Ishikawa (cell line): Measurements from ENCODE around the gene C11orf65.

Experiments used
- CEBPB ChIP-seq: IDR thresholded peaks from 2 replicates; pipeline ENCODE4 v1.6.1; 2012
- CREB1 ChIP-seq: IDR thresholded peaks from 2 replicates; pipeline ENCODE4 v1.6.1; 2012; ENCODE audit warnings: low read depth
- EGR1 ChIP-seq: IDR thresholded peaks from 2 replicates; pipeline ENCODE4 v1.6.1; 2012
- EP300 ChIP-seq: IDR thresholded peaks from 2 replicates; pipeline ENCODE4 v1.6.1; 2012; ENCODE audit warnings: borderline replicate concordance
- FOXM1 ChIP-seq: IDR thresholded peaks from 2 replicates; pipeline ENCODE4 v1.6.1; 2012; ENCODE audit warnings: low read depth, borderline replicate concordance
- NFIC ChIP-seq: IDR thresholded peaks from 2 replicates; pipeline ENCODE4 v1.6.1; 2012
- RAD21 ChIP-seq: IDR thresholded peaks from 2 replicates; pipeline ENCODE4 v1.6.1; 2012; ENCODE audit warnings: low read depth
- TAF1 ChIP-seq: IDR thresholded peaks from 2 replicates; pipeline ENCODE4 v1.6.1; 2012; ENCODE audit warnings: low read depth, mild to moderate bottlenecking
- TCF12 ChIP-seq: IDR thresholded peaks from 2 replicates; pipeline ENCODE4 v1.6.1; 2012; ENCODE audit warnings: low read depth
- TEAD4 ChIP-seq: IDR thresholded peaks from 2 replicates; pipeline ENCODE4 v1.6.1; 2012
- USF1 ChIP-seq: IDR thresholded peaks from 2 replicates; pipeline ENCODE4 v1.6.1; 2012
- YY1 ChIP-seq: IDR thresholded peaks from 2 replicates; pipeline ENCODE4 v1.6.1; 2012; ENCODE audit warnings: low read depth
- ZBTB7A ChIP-seq: IDR thresholded peaks from 2 replicates; pipeline ENCODE4 v1.6.1; 2012; ENCODE audit warnings: low read depth
- TF ChIP-seq, protein P1 (sequence below): IDR thresholded peaks from 2 replicates; pipeline ENCODE4 v1.6.1; 2012
- TF ChIP-seq, protein P2 (sequence below): IDR thresholded peaks from 2 replicates; pipeline ENCODE4 v1.6.1; 2012; ENCODE audit warnings: low read depth, mild to moderate bottlenecking

Gene C11orf65

DNA sequence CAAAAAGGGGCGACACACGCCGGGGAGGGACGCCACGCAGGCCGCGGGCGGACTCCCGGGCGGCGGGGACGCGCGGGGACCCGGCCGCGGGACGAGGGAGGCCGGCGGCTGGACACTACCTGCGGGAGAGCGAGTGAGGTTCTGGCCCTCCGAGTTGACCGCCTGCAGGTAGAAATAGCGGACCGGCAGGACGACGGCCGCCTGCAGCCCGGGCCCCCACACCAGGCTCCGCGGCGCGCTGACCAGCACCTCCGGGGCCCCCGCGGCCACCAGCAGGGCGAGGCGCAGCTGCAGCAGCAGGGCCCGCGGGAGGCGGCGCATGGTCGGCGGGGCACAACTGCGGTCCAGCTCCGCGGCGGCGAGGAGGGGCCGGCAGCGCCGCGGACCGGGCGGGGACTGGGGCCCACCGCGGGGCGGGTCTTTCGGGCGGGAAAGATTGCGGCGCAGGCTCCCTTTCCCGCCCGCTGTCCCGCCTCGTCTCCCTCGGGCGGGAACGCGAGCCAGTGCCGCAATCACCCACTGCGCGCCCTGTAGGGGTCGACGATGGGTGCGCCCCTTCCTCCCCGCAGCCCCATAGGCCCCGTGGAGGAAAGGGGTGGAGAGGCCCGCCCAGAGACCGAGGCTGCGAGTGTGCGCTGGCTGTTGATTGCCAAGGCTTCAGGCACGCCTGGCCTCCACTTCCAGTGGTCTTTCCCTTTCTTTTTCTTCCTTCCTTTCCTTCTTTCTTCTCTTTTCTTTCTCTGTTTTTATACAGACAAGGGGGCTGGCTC, 30.9 kb upstream of the C11orf65 start, which contains the start of gene POGLUT3:
POGLUT3 (minus strand) TSS at position 339 of the 770 bp plus-strand sequence; CDS start at position 321, 18 bp downstream.
- TF ChIP-seq FOXM1 (no peak), ZBTB7A (peak; percentile 94), TCF12 (no peak), RAD21 (no peak), USF1 (no peak)
- TF ChIP-seq, protein P1, sequence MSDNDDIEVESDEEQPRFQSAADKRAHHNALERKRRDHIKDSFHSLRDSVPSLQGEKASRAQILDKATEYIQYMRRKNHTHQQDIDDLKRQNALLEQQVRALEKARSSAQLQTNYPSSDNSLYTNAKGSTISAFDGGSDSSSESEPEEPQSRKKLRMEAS: peak; percentile 69

DNA sequence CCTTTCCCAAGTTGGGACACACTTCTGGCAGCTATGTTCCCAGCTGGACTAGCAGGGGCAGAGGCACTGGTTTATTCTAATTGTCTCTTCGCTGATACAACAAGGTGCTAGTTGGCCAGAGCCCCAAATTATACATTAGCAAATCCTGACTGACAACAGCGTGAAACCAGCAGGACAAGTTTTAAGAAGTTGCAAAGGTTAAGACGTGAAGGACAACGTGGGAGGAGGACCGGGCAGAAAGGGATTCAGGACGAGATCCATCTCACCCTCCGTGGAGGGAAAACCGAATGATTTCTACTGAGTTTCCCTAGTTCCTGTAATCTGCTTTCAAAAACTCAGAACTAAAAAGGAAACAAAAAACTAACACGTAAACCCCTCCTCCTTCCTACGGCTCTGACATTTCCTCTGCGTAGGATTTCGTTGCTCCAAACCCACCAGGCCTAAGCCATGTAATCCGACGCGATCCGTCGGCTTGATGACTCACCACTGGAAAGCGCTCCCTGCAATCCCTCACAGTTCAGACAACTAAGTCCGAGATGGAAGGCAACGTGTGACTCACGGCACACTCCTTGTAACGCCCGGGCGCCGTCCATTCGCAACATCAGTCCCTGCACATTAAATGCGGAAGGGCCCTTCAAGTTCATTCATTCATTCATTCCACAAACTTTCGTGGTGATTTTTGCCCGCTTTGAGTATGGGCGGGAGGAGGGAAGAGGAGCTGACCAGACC, 30.2 kb upstream of the C11orf65 start:
- TF ChIP-seq USF1 (peak; percentile 34), NFIC (peak; percentile 53), TAF1 (peak; percentile 62), RAD21 (0 out of 2 replicates have a peak, but pooled peaks have one; percentile 5), TCF12 (0 out of 2 replicates have a peak, but pooled peaks have one; percentile 14), ZBTB7A (no peak; the same call in 1 of the 2 replicates), EGR1 (peak; percentile 16; the same call in 1 of the 2 replicates), YY1 (0 out of 2 replicates have a peak, but pooled peaks have one; percentile 30), CREB1 (peak; percentile 69; the same call in 1 of the 2 replicates), CEBPB (no peak; the same call in 1 of the 2 replicates), EP300 (peak; percentile 49; the same call in 1 of the 2 replicates), FOXM1 (no peak), TEAD4 (peak; percentile 49; the same call in 1 of the 2 replicates)
- TF ChIP-seq, protein P1: peak; percentile 85
- TF ChIP-seq, protein P2, sequence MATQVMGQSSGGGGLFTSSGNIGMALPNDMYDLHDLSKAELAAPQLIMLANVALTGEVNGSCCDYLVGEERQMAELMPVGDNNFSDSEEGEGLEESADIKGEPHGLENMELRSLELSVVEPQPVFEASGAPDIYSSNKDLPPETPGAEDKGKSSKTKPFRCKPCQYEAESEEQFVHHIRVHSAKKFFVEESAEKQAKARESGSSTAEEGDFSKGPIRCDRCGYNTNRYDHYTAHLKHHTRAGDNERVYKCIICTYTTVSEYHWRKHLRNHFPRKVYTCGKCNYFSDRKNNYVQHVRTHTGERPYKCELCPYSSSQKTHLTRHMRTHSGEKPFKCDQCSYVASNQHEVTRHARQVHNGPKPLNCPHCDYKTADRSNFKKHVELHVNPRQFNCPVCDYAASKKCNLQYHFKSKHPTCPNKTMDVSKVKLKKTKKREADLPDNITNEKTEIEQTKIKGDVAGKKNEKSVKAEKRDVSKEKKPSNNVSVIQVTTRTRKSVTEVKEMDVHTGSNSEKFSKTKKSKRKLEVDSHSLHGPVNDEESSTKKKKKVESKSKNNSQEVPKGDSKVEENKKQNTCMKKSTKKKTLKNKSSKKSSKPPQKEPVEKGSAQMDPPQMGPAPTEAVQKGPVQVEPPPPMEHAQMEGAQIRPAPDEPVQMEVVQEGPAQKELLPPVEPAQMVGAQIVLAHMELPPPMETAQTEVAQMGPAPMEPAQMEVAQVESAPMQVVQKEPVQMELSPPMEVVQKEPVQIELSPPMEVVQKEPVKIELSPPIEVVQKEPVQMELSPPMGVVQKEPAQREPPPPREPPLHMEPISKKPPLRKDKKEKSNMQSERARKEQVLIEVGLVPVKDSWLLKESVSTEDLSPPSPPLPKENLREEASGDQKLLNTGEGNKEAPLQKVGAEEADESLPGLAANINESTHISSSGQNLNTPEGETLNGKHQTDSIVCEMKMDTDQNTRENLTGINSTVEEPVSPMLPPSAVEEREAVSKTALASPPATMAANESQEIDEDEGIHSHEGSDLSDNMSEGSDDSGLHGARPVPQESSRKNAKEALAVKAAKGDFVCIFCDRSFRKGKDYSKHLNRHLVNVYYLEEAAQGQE: no peak

DNA sequence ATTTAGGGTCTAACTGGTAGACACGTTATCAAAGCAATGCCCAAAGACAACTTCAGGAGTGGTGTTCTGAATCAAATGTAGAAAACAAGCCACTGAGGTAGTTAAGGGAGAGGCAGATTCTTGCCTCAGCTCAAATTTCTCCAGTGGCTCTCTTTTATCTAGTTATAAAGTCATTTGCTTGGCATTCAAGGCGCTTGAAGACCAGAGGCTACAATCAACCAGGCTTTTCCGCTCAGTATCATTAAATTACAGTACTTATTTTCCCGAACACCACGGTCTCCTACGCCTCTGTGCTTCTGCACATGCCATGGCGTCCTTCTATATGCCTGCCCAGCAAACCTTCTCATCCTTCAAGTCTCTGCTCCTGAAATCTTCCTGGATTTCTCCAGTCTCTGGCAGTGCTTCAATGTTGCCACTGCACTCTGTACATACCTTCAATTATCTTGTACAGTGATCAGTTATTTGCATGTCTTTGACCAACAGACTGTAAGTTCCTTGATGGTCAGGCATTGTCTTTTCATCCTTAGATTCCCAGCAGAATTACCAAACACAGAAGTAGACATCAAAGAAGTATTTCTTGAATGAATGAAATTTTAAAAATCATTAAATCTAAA, 29.4 kb upstream of the C11orf65 start:
- TF ChIP-seq, protein P1: no peak
- no peak for TF ChIP-seq ZBTB7A
- no peak for TF ChIP-seq TEAD4
- TF ChIP-seq CEBPB: no peak
- no peak for TF ChIP-seq CREB1
- no peak for TF ChIP-seq EGR1
- TF ChIP-seq EP300: no peak

DNA sequence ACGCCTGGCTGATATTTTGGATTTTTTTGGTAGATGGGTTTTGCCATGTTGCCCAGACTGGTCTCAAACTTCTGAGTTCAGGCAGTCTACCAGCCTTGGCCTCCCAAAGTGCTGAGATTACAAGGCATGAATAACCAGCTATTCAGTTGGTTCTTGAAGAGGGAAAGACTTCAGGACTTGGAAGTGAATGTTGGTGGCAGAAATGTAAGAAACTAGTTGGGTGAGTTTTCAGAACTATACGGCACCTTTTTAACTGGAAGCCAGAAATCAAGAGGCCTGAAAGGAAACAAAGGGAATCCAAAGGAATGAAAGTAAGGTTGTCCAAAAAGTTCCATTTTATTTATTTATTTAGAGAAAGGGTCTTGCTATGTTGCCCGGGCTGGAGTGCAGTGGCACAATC, 28.0 kb upstream of the C11orf65 start:
- TF ChIP-seq CEBPB (no peak), NFIC (no peak), FOXM1 (no peak)
- TF ChIP-seq, protein P2: no peak

DNA sequence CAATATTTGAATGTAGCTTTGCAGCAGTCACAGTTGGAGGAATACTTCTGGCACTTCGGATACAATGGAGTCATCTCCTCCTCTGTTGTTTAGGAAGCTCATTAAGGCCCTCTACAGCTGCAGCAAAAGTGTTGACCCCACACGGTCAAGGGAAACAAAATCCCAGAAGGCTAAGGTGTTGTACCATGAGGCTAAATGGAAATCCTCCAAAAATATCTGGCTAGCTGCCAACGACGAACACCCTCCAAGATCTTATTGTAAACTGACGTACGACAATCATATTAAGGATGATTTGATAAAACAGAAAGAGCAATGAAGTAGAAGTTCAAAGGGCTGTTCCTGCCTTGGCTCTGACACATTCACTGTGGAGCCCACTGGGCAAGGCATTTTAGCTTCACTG, 26.9 kb upstream of the C11orf65 start:
- TF ChIP-seq FOXM1 (no peak), CEBPB (no peak), TCF12 (no peak), RAD21 (no peak), USF1 (no peak), YY1 (no peak)
